Uterus (tissue), 2 donors: ENCODE data around the gene DEPDC5.

Source experiments
- POLR2A ChIP-seq, 2 donors: fragments of 450-650 bp; IDR thresholded peaks; one replicate each; pipeline ENCODE4 v1.6.1; 2016; ENCODE audit warnings: antibody characterized with exemption in 2 of 2, mild to moderate bottlenecking in 1 of 2, moderate library complexity in 1 of 2
- TF ChIP-seq, protein P1 (sequence below), 4 experiments: fragments of 200-600 bp in 2 of 4; fragments of 450-650 bp in 2 of 4; sonication (generic) in 2 of 4; IDR thresholded peaks; one replicate each; pipeline ENCODE4 v1.5.1; 2016 to 2019; ENCODE audit warnings: antibody characterized with exemption in 4 of 4, mild to moderate bottlenecking in 2 of 4, moderate library complexity in 1 of 4

DNA sequence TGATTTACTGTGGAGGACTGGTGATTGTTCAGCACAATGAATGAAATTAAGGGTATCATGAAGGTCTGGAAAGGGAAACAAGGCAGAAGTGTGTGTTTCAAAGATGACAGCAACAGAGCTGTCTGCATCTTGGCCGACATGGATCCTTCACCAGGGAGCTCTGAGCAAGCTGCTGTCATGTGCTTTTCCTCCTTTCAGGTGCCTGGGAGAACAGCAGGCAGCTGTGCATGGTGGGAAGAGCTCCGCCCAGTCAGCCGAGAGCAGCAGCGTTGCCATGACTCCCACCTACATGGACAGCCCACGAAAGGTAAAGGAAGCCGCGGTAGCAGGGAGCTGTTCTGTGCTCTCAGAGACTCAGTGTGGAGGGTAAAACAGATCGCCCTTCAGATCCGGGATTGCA, 103.4 kb downstream of the DEPDC5 start:
- TF ChIP-seq, protein P1, sequence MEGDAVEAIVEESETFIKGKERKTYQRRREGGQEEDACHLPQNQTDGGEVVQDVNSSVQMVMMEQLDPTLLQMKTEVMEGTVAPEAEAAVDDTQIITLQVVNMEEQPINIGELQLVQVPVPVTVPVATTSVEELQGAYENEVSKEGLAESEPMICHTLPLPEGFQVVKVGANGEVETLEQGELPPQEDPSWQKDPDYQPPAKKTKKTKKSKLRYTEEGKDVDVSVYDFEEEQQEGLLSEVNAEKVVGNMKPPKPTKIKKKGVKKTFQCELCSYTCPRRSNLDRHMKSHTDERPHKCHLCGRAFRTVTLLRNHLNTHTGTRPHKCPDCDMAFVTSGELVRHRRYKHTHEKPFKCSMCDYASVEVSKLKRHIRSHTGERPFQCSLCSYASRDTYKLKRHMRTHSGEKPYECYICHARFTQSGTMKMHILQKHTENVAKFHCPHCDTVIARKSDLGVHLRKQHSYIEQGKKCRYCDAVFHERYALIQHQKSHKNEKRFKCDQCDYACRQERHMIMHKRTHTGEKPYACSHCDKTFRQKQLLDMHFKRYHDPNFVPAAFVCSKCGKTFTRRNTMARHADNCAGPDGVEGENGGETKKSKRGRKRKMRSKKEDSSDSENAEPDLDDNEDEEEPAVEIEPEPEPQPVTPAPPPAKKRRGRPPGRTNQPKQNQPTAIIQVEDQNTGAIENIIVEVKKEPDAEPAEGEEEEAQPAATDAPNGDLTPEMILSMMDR (IDR thresholded peaks at IDR 0.05), result no peak
- no peak for TF ChIP-seq POLR2A (IDR thresholded peaks at IDR 0.05)
